Mesothelial cell of epicardium (in vitro differentiated cells): ENCODE data around the gene GATAD2A. TPM values are rescaled to one million over a fixed set of nuclear protein-coding genes. Genes with fewer than 3 reads are reported as not detected.

ENCODE experiments used
- DNase-seq, 2 experiments: peaks; one replicate each; pipeline ENCODE4 v3.0.0; 2021; ENCODE audit warnings: low spot score in 2 of 2; ENCODE audit not compliant: unreplicated experiment in 2 of 2
- H3K27ac Mint-ChIP-seq: 2 replicates; pipeline ENCODE4 v1.8.0; 2021; ENCODE audit warnings: mixed read lengths
- H3K27me3 Mint-ChIP-seq: 2 replicates; pipeline ENCODE4 v1.8.0; 2021; ENCODE audit warnings: low read depth, mixed read lengths
- H3K36me3 Mint-ChIP-seq: 2 replicates; pipeline ENCODE4 v1.8.0; 2021; ENCODE audit warnings: mixed read lengths
- H3K4me1 Mint-ChIP-seq: 2 replicates; pipeline ENCODE4 v1.8.0; 2021; ENCODE audit warnings: mixed read lengths
- H3K4me3 Mint-ChIP-seq: 2 replicates; pipeline ENCODE4 v1.8.0; 2021; ENCODE audit warnings: mild to moderate bottlenecking, moderate library complexity, mixed read lengths
- H3K9me3 Mint-ChIP-seq: 2 replicates; pipeline ENCODE4 v1.8.0; 2021; ENCODE audit warnings: mixed read lengths
- total RNA-seq: library from RNA; stranded (reverse); gene quantifications from 3 replicates; pipeline ENCODE4 v1.2.1, GENCODE V29; 2021
- TF ChIP-seq, protein P1 (sequence below): fragments of 200-600 bp; sonication (generic); IDR thresholded peaks from one replicate; pipeline ENCODE4 v1.5.0; 2021; ENCODE audit warnings: antibody characterized with exemption; ENCODE audit not compliant: unreplicated experiment

The GATAD2A gene
- total RNA-seq, 1 donor from 2014 or later, result 113 TPM

DNA sequence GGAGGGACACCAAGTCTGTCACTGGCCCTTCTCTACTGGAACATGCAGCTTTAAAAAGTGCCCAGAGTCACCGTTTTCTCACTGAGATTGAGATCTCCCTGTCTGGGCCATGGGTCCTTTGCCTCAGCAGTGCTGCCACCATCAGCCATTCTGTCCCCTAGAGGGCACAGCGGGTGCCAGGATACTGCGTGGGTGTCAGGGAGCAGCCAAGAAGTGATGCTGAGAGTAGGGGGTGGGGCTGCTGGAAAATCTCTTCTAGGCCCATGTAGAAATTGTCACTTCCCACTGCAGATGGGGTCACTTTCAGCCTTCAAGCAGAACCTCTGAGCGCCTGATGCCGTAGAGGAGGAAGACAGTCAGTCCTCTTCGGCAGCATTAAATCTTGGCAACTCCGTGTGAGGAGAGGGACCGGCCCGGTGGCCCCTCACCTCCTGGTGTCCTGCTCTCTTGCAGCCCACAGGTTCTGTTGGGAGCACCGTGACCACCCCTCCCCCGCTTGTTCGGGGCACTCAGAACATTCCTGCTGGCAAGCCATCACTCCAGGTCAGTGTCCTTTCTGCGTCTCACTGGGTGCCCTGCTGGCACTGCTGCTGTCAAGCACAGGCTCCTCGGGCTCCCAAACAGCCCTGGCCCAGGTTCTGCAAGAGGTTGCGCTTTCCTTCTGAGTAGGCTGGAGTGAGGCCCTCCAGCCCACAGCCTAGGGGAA lies 88.5 kb downstream of the GATAD2A start:
- peaks cover 15% of the 10 kb centered on the region for H3K36me3 Mint-ChIP-seq
- H3K4me1 Mint-ChIP-seq, result peaks cover 15% of the 10 kb centered on the region
- TF ChIP-seq, protein P1, sequence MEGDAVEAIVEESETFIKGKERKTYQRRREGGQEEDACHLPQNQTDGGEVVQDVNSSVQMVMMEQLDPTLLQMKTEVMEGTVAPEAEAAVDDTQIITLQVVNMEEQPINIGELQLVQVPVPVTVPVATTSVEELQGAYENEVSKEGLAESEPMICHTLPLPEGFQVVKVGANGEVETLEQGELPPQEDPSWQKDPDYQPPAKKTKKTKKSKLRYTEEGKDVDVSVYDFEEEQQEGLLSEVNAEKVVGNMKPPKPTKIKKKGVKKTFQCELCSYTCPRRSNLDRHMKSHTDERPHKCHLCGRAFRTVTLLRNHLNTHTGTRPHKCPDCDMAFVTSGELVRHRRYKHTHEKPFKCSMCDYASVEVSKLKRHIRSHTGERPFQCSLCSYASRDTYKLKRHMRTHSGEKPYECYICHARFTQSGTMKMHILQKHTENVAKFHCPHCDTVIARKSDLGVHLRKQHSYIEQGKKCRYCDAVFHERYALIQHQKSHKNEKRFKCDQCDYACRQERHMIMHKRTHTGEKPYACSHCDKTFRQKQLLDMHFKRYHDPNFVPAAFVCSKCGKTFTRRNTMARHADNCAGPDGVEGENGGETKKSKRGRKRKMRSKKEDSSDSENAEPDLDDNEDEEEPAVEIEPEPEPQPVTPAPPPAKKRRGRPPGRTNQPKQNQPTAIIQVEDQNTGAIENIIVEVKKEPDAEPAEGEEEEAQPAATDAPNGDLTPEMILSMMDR, result no peak
- no peaks in the 10 kb centered on the region for H3K27me3 Mint-ChIP-seq
- H3K9me3 Mint-ChIP-seq, result no peaks in the 10 kb centered on the region
- H3K4me3 Mint-ChIP-seq, result no peak overlapping the region
- no peak for DNase-seq
- no peak overlapping the region for H3K27ac Mint-ChIP-seq

DNA sequence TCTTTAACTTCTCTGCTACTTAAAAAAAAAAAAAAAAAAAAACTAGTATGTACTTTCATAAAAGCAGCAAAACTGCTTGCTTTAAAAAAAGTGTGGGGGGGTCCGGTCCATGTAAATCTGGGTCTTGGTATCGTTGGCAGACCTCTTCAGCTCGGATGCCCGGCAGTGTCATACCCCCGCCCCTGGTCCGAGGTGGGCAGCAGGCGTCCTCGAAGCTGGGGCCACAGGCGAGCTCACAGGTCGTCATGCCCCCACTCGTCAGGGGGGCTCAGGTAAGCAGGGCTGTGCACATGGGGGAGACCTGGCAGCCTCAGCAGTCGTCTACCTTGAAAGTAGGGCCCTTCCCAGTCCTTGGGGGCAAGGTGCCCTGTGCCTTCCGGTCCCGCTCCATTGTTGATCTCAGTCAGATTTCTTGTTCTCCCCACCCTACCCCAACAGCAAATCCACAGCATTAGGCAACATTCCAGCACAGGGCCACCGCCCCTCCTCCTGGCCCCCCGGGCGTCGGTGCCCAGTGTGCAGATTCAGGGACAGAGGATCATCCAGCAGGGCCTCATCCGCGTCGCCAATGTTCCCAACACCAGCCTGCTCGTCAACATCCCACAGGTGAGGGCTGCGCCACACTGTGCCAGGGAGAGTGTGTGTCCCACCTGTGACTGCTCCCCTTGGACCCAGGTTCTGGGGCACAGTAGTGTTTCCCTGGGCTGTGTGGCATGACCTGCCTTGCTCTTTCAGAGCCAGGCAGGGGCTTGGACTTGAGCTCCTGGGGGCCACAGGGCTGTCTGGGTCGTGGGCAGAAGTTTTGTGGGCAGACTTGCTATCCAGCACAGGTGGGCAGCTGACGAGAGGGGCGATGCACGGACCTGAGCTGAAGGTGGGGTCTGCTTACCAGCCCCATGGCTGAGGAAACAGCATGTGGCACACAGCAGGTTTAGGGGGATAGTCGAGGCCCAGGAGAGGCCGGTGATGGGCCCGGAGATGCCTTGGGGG lies 90.4 kb downstream of the GATAD2A start:
- Mint-ChIP-seq H3K27me3 (no peaks in the 10 kb centered on the region), H3K27ac (no peak overlapping the region), H3K9me3 (no peaks in the 10 kb centered on the region), H3K4me1 (no peaks in the 10 kb centered on the region), H3K36me3 (peaks cover 18% of the 10 kb centered on the region), H3K4me3 (no peak overlapping the region)
- no peak for DNase-seq
- TF ChIP-seq, protein P1, result no peak

DNA sequence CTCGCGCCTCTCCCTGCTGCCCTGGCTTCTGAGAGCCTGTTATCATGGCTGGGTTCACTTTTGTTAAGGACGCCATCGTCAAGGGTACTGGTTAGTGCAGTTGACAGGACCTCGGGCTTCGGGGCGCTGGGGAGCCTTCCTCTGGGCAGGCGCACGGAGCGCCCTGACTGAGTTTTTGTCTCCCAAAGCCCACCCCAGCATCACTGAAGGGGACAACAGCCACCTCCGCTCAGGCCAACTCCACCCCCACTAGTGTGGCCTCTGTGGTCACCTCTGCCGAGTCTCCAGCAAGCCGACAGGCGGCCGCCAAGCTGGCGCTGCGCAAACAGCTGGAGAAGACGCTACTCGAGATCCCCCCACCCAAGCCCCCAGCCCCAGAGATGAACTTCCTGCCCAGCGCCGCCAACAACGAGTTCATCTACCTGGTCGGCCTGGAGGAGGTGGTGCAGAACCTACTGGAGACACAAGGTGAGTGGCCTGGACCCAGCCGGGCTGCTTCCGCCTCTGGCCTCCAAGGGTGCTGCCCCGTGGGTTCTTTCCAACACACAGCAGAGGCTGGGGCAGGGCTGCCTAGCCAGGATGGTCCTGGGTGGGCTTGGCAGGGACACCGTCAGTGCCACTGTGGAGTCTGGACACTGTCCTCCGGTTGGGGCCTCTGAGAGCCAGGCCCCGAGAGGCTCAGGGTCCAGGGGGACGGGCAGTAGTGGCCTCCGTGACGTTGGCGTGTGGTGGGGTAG lies 92.9 kb downstream of the GATAD2A start:
- H3K4me1 Mint-ChIP-seq, result no peaks in the 10 kb centered on the region
- H3K36me3 Mint-ChIP-seq, result peaks cover 36% of the 10 kb centered on the region
- no peak overlapping the region for H3K27ac Mint-ChIP-seq

DNA sequence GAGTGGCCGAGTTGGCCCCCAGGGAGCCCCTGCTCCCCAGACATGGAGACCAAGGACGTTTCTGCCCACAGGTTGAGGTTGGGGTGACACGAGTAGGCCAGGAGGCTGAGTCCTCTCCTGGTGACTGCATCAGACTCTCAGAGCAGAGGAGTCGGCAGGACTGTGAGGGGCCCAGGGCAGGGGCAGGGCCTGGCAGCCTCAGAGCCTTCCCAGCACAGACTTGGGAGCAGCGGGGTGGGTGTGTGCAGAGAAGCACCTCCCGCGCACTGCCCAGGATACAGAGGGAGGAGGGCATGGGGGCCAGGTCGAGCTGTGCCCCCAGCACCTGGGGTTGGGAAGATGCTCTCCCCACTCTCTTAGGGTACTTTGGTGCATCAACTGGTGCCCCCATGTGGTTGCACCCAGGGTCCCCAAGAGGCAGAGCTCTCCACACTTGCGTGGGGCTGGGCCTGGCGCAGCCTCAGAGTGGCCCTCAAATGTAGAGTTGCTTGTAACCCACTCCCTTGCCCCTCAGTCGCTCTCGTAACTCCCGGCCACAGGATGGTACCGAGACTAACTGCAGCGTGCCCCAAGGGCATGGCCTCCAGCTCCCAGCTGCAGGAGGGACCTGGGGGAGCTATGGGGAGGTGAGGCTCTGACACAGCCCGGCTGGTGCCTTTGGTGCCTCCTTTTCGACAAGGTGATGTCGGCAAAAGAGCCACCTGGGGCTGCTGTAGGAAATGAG lies 94.0 kb downstream of the GATAD2A start:
- DNase-seq, result no peak
- Mint-ChIP-seq H3K9me3 (no peaks in the 10 kb centered on the region), H3K36me3 (peaks cover 42% of the 10 kb centered on the region), H3K27me3 (no peaks in the 10 kb centered on the region), H3K4me1 (no peaks in the 10 kb centered on the region), H3K4me3 (no peak overlapping the region), H3K27ac (no peak overlapping the region)
- TF ChIP-seq, protein P1, result no peak

More for the DNA sequence above, 92.9 kb downstream of the GATAD2A start:
- Mint-ChIP-seq H3K9me3 (no peaks in the 10 kb centered on the region), H3K4me3 (no peak overlapping the region), H3K27me3 (no peaks in the 10 kb centered on the region)
- DNase-seq, result no peak
- TF ChIP-seq, protein P1, result no peak

DNA sequence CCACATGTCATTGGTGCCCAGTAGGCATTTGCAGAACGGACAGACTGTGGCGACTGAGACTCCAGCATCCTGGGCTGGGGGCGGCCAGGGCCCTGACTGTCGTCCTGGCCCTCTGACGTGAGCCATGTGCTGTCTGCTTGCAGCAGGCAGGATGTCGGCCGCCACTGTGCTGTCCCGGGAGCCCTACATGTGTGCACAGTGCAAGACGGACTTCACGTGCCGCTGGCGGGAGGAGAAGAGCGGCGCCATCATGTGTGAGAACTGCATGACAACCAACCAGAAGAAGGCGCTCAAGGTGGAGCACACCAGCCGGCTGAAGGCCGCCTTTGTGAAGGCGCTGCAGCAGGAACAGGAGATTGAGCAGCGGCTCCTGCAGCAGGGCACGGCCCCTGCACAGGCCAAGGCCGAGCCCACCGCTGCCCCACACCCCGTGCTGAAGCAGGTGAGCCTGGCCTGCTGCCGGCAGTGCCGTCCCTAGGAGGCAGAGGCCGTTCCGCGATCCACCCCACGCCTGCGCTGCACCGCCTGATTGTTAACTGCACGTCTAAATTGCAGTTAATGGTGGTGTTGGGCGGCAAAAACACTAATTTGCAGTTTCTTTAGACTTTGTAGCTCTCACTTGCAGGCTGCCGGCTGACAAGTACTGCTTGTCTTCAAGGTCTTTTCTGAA lies 95.6 kb downstream of the GATAD2A start:
- TF ChIP-seq, protein P1, result no peak
- no peak overlapping the region for H3K27ac Mint-ChIP-seq
- H3K27me3 Mint-ChIP-seq, result no peaks in the 10 kb centered on the region
- no peaks in the 10 kb centered on the region for H3K9me3 Mint-ChIP-seq
- H3K4me3 Mint-ChIP-seq, result no peak overlapping the region
- no peaks in the 10 kb centered on the region for H3K4me1 Mint-ChIP-seq
- H3K36me3 Mint-ChIP-seq, result peaks cover 40% of the 10 kb centered on the region
- no peak for DNase-seq
